GM12892 (cell line): ENCODE measurements around the gene NRXN2.
"Not testable (repeated sequence)": the region's sequence is repeated elsewhere in the genome, so short reads cannot be mapped to it uniquely, and the experiment has no call there.

ENCODE experiments used
- DNase-seq: peaks from one replicate; pipeline ENCODE4 v3.0.0; 2011; ENCODE audit not compliant: insufficient read length
- FAIRE-seq: peaks from 2 replicates; lab custom pipeline; 2011; peaks lifted over from hg19 to GRCh38; lab: Jason Lieb, UNC
- POLR2A ChIP-seq: IDR thresholded peaks from 2 replicates; pipeline ENCODE4 v1.6.1; 2011; ENCODE audit warnings: low read depth, low read length, control low read depth
- POLR2AphosphoS5 ChIP-seq: IDR thresholded peaks from 2 replicates; pipeline ENCODE4 v1.6.1; 2011; ENCODE audit warnings: low read depth, low read length, control low read depth
- TAF1 ChIP-seq: IDR thresholded peaks from 2 replicates; pipeline ENCODE4 v1.6.1; 2011; ENCODE audit warnings: low read depth, mild to moderate bottlenecking, control low read depth, low read length, borderline replicate concordance

The NRXN2 gene

DNA sequence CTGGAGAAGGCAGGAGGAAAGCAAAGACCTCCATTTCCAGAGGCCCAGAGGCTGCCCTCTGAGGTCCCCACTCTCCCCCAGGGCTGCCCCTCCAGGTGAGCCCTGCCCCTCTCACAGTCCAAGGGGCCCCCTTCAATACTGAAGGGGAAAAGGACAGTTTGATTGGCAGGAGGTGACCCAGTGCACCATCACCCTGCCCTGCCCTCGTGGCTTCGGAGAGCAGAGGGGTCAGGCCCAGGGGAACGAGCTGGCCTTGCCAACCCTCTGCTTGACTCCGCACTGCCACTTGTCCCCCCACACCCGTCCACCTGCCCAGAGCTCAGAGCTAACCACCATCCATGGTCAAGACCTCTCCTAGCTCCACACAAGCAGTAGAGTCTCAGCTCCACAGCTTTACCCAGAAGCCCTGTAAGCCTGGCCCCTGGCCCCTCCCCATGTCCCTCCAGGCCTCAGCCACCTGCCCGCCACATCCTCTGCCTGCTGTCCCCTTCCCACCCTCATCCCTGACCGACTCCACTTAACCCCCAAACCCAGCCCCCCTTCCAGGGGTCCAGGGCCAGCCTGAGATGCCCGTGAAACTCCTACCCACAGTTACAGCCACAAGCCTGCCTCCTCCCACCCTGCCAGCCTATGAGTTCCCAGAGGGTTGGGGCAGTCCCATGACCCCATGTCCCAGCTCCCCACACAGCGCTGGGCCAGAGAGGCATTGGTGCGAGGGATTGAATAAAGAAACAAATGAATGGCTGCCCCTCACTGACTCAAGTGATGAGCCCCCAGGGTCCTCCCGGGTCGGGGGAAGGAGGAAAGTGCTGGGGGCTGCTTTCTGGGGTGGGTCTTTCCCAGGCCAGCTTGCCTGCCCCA is 121.2 kb downstream of the NRXN2 start:
- TF ChIP-seq POLR2A (no peak), TAF1 (no peak), POLR2AphosphoS5 (no peak)
- no peak for FAIRE-seq
- no peak for DNase-seq

GRCh38 chr11:64600281-64600992 is 122.6 kb downstream of the NRXN2 start:
- TF ChIP-seq POLR2A (no peak), POLR2AphosphoS5 (no peak), TAF1 (no peak)

GRCh38 chr11:64599698-64600211 is 123.2 kb downstream of the NRXN2 start:
- no peak for TF ChIP-seq POLR2AphosphoS5
- no peak for TF ChIP-seq POLR2A
- no peak for TF ChIP-seq TAF1
- DNase-seq (no peak), FAIRE-seq (no peak)

More at GRCh38 chr11:64600281-64600992, 122.6 kb downstream of the NRXN2 start:
- FAIRE-seq (no peak), DNase-seq (no peak)

- no peak for TF ChIP-seq TAF1
- TF ChIP-seq POLR2A: no peak
- no peak for TF ChIP-seq POLR2AphosphoS5
- no peak for DNase-seq
- FAIRE-seq: no peak
These were observed 124.0 kb downstream of the NRXN2 start for GRCh38 chr11:64598797-64599697.

- FAIRE-seq (no peak), DNase-seq (no peak)
- no peak for TF ChIP-seq POLR2A
- no peak for TF ChIP-seq TAF1
- no peak for TF ChIP-seq POLR2AphosphoS5
These were observed 124.7 kb downstream of the NRXN2 start for GRCh38 chr11:64598106-64598796.

DNA sequence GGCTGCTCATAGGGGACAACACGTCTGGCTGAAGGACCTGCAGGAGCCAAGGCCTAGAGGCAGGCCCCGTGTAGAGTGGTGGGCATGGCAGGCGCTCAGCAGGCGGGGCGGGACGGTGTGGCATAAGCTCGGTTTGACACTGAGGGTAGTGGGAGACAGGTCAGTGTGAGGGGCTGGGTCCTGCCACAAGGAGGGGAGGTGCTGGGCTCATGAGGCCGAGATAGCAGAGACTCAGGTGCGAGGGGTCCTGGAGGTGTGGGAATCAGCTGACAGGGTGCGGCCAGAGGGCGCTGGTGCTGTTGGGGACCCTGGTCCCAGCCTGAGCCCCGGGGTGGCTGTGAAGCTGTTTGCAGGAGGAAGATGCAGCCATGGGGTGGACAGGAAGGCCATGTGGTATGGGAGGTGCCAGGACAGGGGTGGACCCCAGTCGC is 125.3 kb downstream of the NRXN2 start:
- TF ChIP-seq POLR2AphosphoS5 (no peak), POLR2A (no peak), TAF1 (no peak)
- DNase-seq (no peak), FAIRE-seq (no peak)

- peak; percentile 81 for FAIRE-seq
- not testable (repeated sequence) for DNase-seq
These were observed 127.1 kb downstream of the NRXN2 start for GRCh38 chr11:64595922-64596321.

DNA sequence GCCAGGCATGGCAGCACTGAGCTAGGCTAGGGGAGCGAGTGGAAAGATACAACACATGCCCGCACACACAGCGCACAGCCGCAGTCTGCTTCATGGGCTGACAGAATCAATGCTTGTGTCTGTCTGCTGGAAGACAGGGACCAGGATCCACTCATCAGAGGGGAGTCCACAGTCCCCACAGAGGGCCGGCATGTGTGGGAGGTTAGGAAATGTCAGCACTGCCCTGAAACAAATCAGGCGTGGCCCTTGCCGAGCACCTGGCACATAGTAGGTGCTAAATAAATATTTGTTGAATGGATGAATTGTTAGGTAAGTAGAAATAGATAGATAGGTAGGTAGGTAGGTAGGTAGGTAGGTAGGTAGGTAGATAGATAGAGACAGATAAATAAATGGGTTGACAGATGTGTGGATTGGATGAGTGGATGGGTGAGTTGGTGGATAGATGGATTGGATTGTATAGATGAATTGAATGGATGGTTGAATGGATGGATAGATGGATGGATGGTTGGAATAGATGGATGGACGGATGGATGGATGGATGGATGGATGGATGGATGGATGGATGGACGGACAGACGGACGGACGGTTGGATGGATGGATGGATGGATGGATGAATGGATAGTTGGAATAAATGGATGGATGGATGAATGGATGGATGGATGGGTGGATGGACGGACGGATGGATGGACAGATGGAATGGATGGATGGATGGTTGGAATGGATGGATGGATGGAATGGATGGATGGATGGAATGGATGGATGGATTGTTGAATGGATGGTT is 128.6 kb downstream of the NRXN2 start:
- peak; percentile 51 for FAIRE-seq
- TF ChIP-seq POLR2A (no peak), TAF1 (no peak), POLR2AphosphoS5 (no peak)
- DNase-seq: no peak

- no peak for FAIRE-seq
These were observed 129.6 kb downstream of the NRXN2 start for GRCh38 chr11:64593156-64594105.

GRCh38 chr11:64592656-64593055 is 130.3 kb downstream of the NRXN2 start:
- DNase-seq (no peak), FAIRE-seq (no peak)
- TF ChIP-seq POLR2A: no peak
- no peak for TF ChIP-seq TAF1
- TF ChIP-seq POLR2AphosphoS5: no peak

More at GRCh38 chr11:64593156-64594105, 129.6 kb downstream of the NRXN2 start:
- TF ChIP-seq TAF1 (no peak), POLR2AphosphoS5 (no peak), POLR2A (no peak)
- no peak for DNase-seq
